ENCODE measurements around the gene NLRP11. TPM values are rescaled to one million over a fixed set of nuclear protein-coding genes. Genes with fewer than 3 reads are reported as not detected.

The NLRP11 gene
- total and polyA plus RNA-seq, 2 of the 4 experiments (the other 2 are of a cell fraction): not detected

DNA sequence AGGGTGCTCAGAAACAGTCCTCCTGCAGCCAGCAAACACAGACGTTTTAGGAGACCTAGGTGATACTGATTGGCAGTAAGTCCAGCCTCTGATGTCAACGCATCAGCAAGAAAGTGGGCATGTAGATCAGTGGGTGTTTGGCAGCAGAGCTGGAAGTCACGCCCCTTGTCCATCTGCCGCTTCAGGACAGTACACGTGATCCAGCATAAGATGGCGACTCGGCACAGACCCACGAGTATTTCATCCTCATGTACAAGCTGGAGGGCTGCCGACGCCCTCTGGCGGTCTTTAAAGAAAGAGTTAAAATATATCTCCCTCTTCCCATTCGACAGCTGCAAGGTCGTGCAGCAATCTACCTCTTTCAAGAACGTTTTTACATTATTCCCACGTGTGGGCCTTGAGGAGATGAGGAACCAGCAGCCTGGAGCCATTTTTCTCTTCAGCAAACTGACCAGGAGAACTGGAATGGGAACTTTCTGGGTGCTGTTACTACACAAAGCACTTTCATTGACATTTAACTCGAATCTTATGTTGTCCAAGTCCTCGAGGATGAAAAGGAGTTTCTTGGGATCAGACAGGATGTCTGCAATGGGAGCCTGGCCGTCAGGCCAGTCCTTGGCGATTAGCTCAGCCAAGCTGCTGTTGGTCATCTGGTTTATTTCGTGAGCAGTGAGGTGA lies 22.3 kb downstream of the NLRP11 start:
- peak overlapping the region; percentile 58 for H2AFZ ChIP-seq (replicated peaks; ENCODE audit: low read length, poor library complexity)
- H3K4ac ChIP-seq (ENCODE audit: low read depth, low read length): no peak overlapping the region
- POLR2A ChIA-PET (ENCODE audit: unreplicated experiment): no interaction called here
- H3K79me1 ChIP-seq (ENCODE audit: low read depth in 1 of 2, low read length in 2 of 2): no peaks in the 10 kb centered on the region
- dilution Hi-C loops (cut with HindIII; ENCODE audit: low sequenced_read_pairs, unreplicated experiment): no loop called here
- no peak overlapping the region for H3K27ac ChIP-seq (ENCODE audit: insufficient read depth, low read length)
- H4K5ac ChIP-seq (ENCODE audit: low read depth, low read length): no peak overlapping the region
- H3K56ac ChIP-seq (ENCODE audit: extremely low read depth, insufficient read depth, low read length): no peak overlapping the region
- CTCF ChIA-PET: no interaction called here
- DNase-seq (peak; percentile 33), ATAC-seq (ENCODE audit: low read depth) (no peak)
- no peak overlapping the region for H2AK5ac ChIP-seq (ENCODE audit: low read depth, low read length)
- H3K9ac ChIP-seq (ENCODE audit: low read depth, low read length): no peak overlapping the region
- H3K4me1 ChIP-seq (ENCODE audit: control insufficient read depth, insufficient read depth, low read length): no peaks in the 10 kb centered on the region
- intact Hi-C loops (cut with micrococcal nuclease): no loop called here
- no peak overlapping the region for H2BK20ac ChIP-seq (ENCODE audit: low read depth, low read length)
- no TSS peak for BruUV-seq (replicated peaks)
- WGBS, 2 experiments (ENCODE audit: extremely low coverage in 2 of 2, insufficient read length in 1 of 2): 45% methylated on average over 6 of the region's 20 CpGs; no CpG with 5 or more reads in 1 of the 2 experiments
- no peak overlapping the region for H2BK15ac ChIP-seq (ENCODE audit: low read depth, low read length)
- peaks cover 21% of the 10 kb centered on the region for H3K9me3 ChIP-seq (ENCODE audit: control insufficient read depth, insufficient read depth, low read length)
- in situ Hi-C loops (cut with MboI; ENCODE audit: low sequenced_read_pairs): no loop called here
- no peak overlapping the region for H3K14ac ChIP-seq (replicated peaks; ENCODE audit: low read depth, low read length)
- no peaks in the 10 kb centered on the region for H3K27me3 ChIP-seq (ENCODE audit: control insufficient read depth, insufficient read depth, low read length)
- H4K91ac ChIP-seq (ENCODE audit: insufficient read depth, low read depth, low read length): no peak overlapping the region
- H2AK9ac ChIP-seq (replicated peaks; ENCODE audit: low read depth, low read length, poor library complexity): no peak overlapping the region
- H3K9me1 ChIP-seq (ENCODE audit: insufficient read depth, low read length): no peaks in the 10 kb centered on the region
- H3K4me2 ChIP-seq (ENCODE audit: low read depth, low read length): no peak overlapping the region; the same call in 1 of the 2 replicates
- H3K4me3 ChIP-seq (ENCODE audit: insufficient read depth, low read depth, low read length): no peak overlapping the region
- H2BK120ac ChIP-seq (ENCODE audit: low read depth, low read length): no peak overlapping the region
- peak; percentile 38; the same call in 1 of the 2 replicates for TF ChIP-seq USF2 (IDR thresholded peaks at IDR 0.05; ENCODE audit: low read depth, low read length)
- peak; percentile 23; the same call in 1 of the 2 replicates for TF ChIP-seq SMC3 (IDR thresholded peaks at IDR 0.05; ENCODE audit: low read depth, low read length)
- no peak for TF ChIP-seq CHD1 (IDR thresholded peaks at IDR 0.05; ENCODE audit: low read depth, low read length)
- peak; percentile 21; the same call in 1 of the 2 replicates for TF ChIP-seq CTCF (conservative IDR thresholded peaks at IDR 0.05; ENCODE audit: low read depth, low read length)
- no peak for TF ChIP-seq MAZ (IDR thresholded peaks at IDR 0.05; ENCODE audit: borderline replicate concordance, low read depth, low read length)
- TF ChIP-seq RCOR1 (IDR thresholded peaks at IDR 0.05; ENCODE audit: insufficient replicate concordance, low read length): no peak
- no peaks in the 10 kb centered on the region for H3K36me3 ChIP-seq (ENCODE audit: control insufficient read depth, insufficient read depth, low read length)
- H2BK5ac ChIP-seq (ENCODE audit: low read depth, low read length, poor library complexity, severe bottlenecking): no peak overlapping the region
- no peak overlapping the region for H3K18ac ChIP-seq (ENCODE audit: low read depth, low read length)
- no peak overlapping the region for H3K23ac ChIP-seq (ENCODE audit: low read depth, low read length)
- no peak overlapping the region for H4K8ac ChIP-seq (ENCODE audit: low read depth in 2 of 2, low read length in 2 of 2)
- no peaks in the 10 kb centered on the region for H4K20me1 ChIP-seq (ENCODE audit: insufficient read depth, low read length)

Data from IMR-90 (cell line).